ENCODE measurements around the gene STUB1. TPM values are rescaled to one million over a fixed set of nuclear protein-coding genes. Genes with fewer than 3 reads are reported as not detected.

STUB1 gene
- total and polyA plus RNA-seq, 2 experiments from 2014 or later, result 201 to 207 TPM

GRCh38 chr16:681746-682427 lies 1.7 kb downstream of the STUB1 start:
- TF ChIP-seq EZH2phosphoT487 (IDR thresholded peaks at IDR 0.05; ENCODE audit: insufficient read depth, low read depth) (no peak), EZH2 (IDR thresholded peaks at IDR 0.05; ENCODE audit: insufficient read depth, poor library complexity, severe bottlenecking) (no peak)
- H3K27me3 ChIP-seq (replicated peaks; ENCODE audit: insufficient read depth), result no peaks in the 10 kb centered on the region
- peak overlapping the region; percentile 77 for H3K4me3 ChIP-seq
- peaks cover 15% of the 10 kb centered on the region; the same call in 1 of the 2 replicates for H3F3A ChIP-seq (ENCODE audit: insufficient read depth)
- H3K36me3 ChIP-seq (ENCODE audit: low read depth), result peaks cover 11% of the 10 kb centered on the region; the same call in 1 of the 2 replicates
- H3K9me3 ChIP-seq (ENCODE audit: low read depth), result no peaks in the 10 kb centered on the region
- WGBS, 2 experiments (ENCODE audit: low coverage in 1 of 2, low lambda C conversion rate in 2 of 2, missing lambda C conversion rate in 2 of 2), result 68 to 74% methylated on average over 28 of the region's 28 CpGs
- peak overlapping the region; percentile 63; the same call in 1 of the 2 replicates for H3K27ac ChIP-seq
- H3K4me1 ChIP-seq (ENCODE audit: insufficient read depth), result peaks cover 15% of the 10 kb centered on the region
- in situ Hi-C loops (cut with MboI), result no loop called here
- no peaks in the 10 kb centered on the region for H3K9me2 ChIP-seq (ENCODE audit: insufficient read depth)
- H3K79me2 ChIP-seq (ENCODE audit: insufficient read depth), result peaks cover 45% of the 10 kb centered on the region
- peak overlapping the region; percentile 94 for H3K4me2 ChIP-seq (ENCODE audit: unreplicated experiment)
- H3K9ac ChIP-seq, result peak overlapping the region; percentile 85
- no peak for DNase-seq
- no peak overlapping the region for H2AFZ ChIP-seq
- H4K20me1 ChIP-seq (ENCODE audit: insufficient read depth), result no peaks in the 10 kb centered on the region

- H3K36me3 ChIP-seq (ENCODE audit: low read depth), result peaks cover 11% of the 10 kb centered on the region; the same call in 1 of the 2 replicates
- peaks cover 15% of the 10 kb centered on the region for H3K4me1 ChIP-seq (ENCODE audit: insufficient read depth)
- TF ChIP-seq EZH2phosphoT487 (IDR thresholded peaks at IDR 0.05; ENCODE audit: insufficient read depth, low read depth) (no peak), EZH2 (IDR thresholded peaks at IDR 0.05; ENCODE audit: insufficient read depth, poor library complexity, severe bottlenecking) (no peak)
- no peak for DNase-seq
- H3K9me3 ChIP-seq (ENCODE audit: low read depth), result no peaks in the 10 kb centered on the region
- peaks cover 15% of the 10 kb centered on the region; the same call in 1 of the 2 replicates for H3F3A ChIP-seq (ENCODE audit: insufficient read depth)
- H3K79me2 ChIP-seq (ENCODE audit: insufficient read depth), result peaks cover 45% of the 10 kb centered on the region
- H2AFZ ChIP-seq, result no peak overlapping the region
- no peaks in the 10 kb centered on the region for H4K20me1 ChIP-seq (ENCODE audit: insufficient read depth)
- H3K27me3 ChIP-seq (replicated peaks; ENCODE audit: insufficient read depth), result no peaks in the 10 kb centered on the region
- H3K9ac ChIP-seq, result peak overlapping the region; percentile 68
- no peaks in the 10 kb centered on the region for H3K9me2 ChIP-seq (ENCODE audit: insufficient read depth)
- peak overlapping the region; percentile 73 for H3K4me2 ChIP-seq (ENCODE audit: unreplicated experiment)
- no peak overlapping the region for H3K27ac ChIP-seq
- peak overlapping the region; percentile 70 for H3K4me3 ChIP-seq
- in situ Hi-C loops (cut with MboI), result no loop called here
- WGBS, 2 experiments (ENCODE audit: low coverage in 1 of 2, low lambda C conversion rate in 2 of 2, missing lambda C conversion rate in 2 of 2), result 81 to 83% methylated on average over 36 of the region's 36 CpGs
These were observed 2.5 kb downstream of the STUB1 start for GRCh38 chr16:682493-683395.

- 10 to 24% methylated on average over 20 to 57 of the region's 57 CpGs for WGBS, 2 experiments (ENCODE audit: low coverage in 1 of 2, low lambda C conversion rate in 2 of 2, missing lambda C conversion rate in 2 of 2)
- peak overlapping the region; percentile 58 for H3K27ac ChIP-seq
These were observed 3.3 kb downstream of the STUB1 start for GRCh38 chr16:683396-684070.

More at GRCh38 chr16:683396-684070, 3.3 kb downstream of the STUB1 start:
- peaks cover 11% of the 10 kb centered on the region; the same call in 1 of the 2 replicates for H3K36me3 ChIP-seq (ENCODE audit: low read depth)
- H3K79me2 ChIP-seq (ENCODE audit: insufficient read depth), result peaks cover 47% of the 10 kb centered on the region
- H3K9ac ChIP-seq, result peak overlapping the region; percentile 68
- H3K27me3 ChIP-seq (replicated peaks; ENCODE audit: insufficient read depth), result no peaks in the 10 kb centered on the region
- H2AFZ ChIP-seq, result no peak overlapping the region
- H3K9me3 ChIP-seq (ENCODE audit: low read depth), result no peaks in the 10 kb centered on the region
- peaks cover 15% of the 10 kb centered on the region; the same call in 1 of the 2 replicates for H3F3A ChIP-seq (ENCODE audit: insufficient read depth)
- no peaks in the 10 kb centered on the region for H4K20me1 ChIP-seq (ENCODE audit: insufficient read depth)
- no peaks in the 10 kb centered on the region for H3K9me2 ChIP-seq (ENCODE audit: insufficient read depth)
- peak overlapping the region; percentile 73 for H3K4me2 ChIP-seq (ENCODE audit: unreplicated experiment)
- peak overlapping the region; percentile 70 for H3K4me3 ChIP-seq
- TF ChIP-seq EZH2 (IDR thresholded peaks at IDR 0.05; ENCODE audit: insufficient read depth, poor library complexity, severe bottlenecking) (no peak), EZH2phosphoT487 (IDR thresholded peaks at IDR 0.05; ENCODE audit: insufficient read depth, low read depth) (no peak)
- in situ Hi-C loops (cut with MboI), result no loop called here
- peaks cover 15% of the 10 kb centered on the region for H3K4me1 ChIP-seq (ENCODE audit: insufficient read depth)
- peak; percentile 40 for DNase-seq

All from GM23248 (cell line).